K562 (cell line): ENCODE results near the gene FTL. TPM values are rescaled to one million over a fixed set of nuclear protein-coding genes. Genes with fewer than 3 reads are reported as not detected.

Experiments
- BRF2 ChIP-seq: IDR thresholded peaks from 3 replicates; pipeline ENCODE4 v1.6.1; 2011; ENCODE audit warnings: borderline replicate concordance, mild to moderate bottlenecking; ENCODE audit not compliant: insufficient read length, insufficient read depth
- E2F8 ChIP-seq: fragments of 450-650 bp; IDR thresholded peaks from 2 replicates; pipeline ENCODE4 v1.7.1; 2018; ENCODE audit warnings: mild to moderate bottlenecking, low read depth; ENCODE audit not compliant: partially characterized antibody
- HIVEP1 ChIP-seq: fragments of 250-450 bp; sonication (Bioruptor Pico); IDR thresholded peaks from 2 replicates; pipeline ENCODE4 v1.4.0; 2020; ENCODE audit warnings: mild to moderate bottlenecking
- KDM2B ChIP-seq: fragments of 250-450 bp; sonication (Bioruptor Pico); IDR thresholded peaks from 2 replicates; pipeline ENCODE4 v1.8.0; 2021; ENCODE audit warnings: mild to moderate bottlenecking, moderate library complexity
- NUFIP1 ChIP-seq: fragments of 450-650 bp; IDR thresholded peaks from 2 replicates; pipeline ENCODE4 v1.6.1; 2018; ENCODE audit not compliant: partially characterized antibody
- PTRF ChIP-seq: fragments of 450-650 bp; IDR thresholded peaks from 2 replicates; pipeline ENCODE4 v1.6.1; 2016; ENCODE audit warnings: mild to moderate bottlenecking, missing genetic modification characterization, missing compliant biosample characterization
- RBM14 ChIP-seq: fragments of 200-400 bp; formaldehyde crosslinking; IDR thresholded peaks from 2 replicates; pipeline ENCODE4 v1.6.1; 2018; ENCODE audit warnings: low read depth, mild to moderate bottlenecking, low read length, moderate library complexity, borderline replicate concordance; ENCODE audit not compliant: insufficient read depth
- SMARCA5 ChIP-seq: fragments of 450-650 bp; IDR thresholded peaks from 2 replicates; pipeline ENCODE4 v1.6.1; 2016
- SRSF1 ChIP-seq: fragments of 200-400 bp; formaldehyde crosslinking; IDR thresholded peaks from 2 replicates; pipeline ENCODE4 v1.6.1; 2017; ENCODE audit warnings: mild to moderate bottlenecking, low read depth, low read length, moderate library complexity
- TGIF2 ChIP-seq: sonication (generic); formaldehyde crosslinking; IDR thresholded peaks from 2 replicates; pipeline ENCODE4 v1.8.1; 2022; ENCODE audit warnings: mild to moderate bottlenecking, missing genetic modification reagents, moderate library complexity
- ZNF133 ChIP-seq: fragments of 250-450 bp; sonication (Bioruptor Pico); IDR thresholded peaks from 2 replicates; pipeline ENCODE4 v1.4.0; 2020; ENCODE audit warnings: mild to moderate bottlenecking
- ZNF277 ChIP-seq: fragments of 250-450 bp; sonication (Bioruptor Pico); IDR thresholded peaks from 2 replicates; pipeline ENCODE4 v1.8.0; 2022; ENCODE audit warnings: inconsistent platforms, mild to moderate bottlenecking, moderate library complexity, borderline replicate concordance
- polyA plus RNA-seq, 8 experiments: library from polyadenylated mRNA; depleted of rRNA in 4 of 8; stranded (reverse) in 5 of 8; unstranded in 3 of 8; fragments of >200 nt; fragmentation: Nextera tagmentation in 2 of 8; fragmentation: Illumina TruSeq in 1 of 8; extraction: Ambion mirVana in 2 of 8; extraction: Trizol in 1 of 8; gene quantifications; 2 replicates each; pipeline versions ENCODE4 v1.2.1 to v1.2.3, GENCODE V29; 2011 to 2014; ENCODE audit warnings: inconsistent platforms in 1 of 8, missing spikeins in 1 of 8
- total RNA-seq, 7 experiments: library from RNA; depleted of rRNA in 6 of 7; stranded (reverse); fragments of >200 nt in 6 of 7; fragmentation: Illumina TruSeq in 2 of 7; extraction: Trizol in 2 of 7; gene quantifications; 2 replicates each; pipeline versions ENCODE4 v1.2.1 to v1.2.3, GENCODE V29; 2011 to 2021; ENCODE audit warnings: low replicate concordance in 1 of 7
- TF ChIP-seq, protein P1 (sequence below): fragments of 450-650 bp; IDR thresholded peaks from 2 replicates; pipeline ENCODE4 v1.6.1; 2016; ENCODE audit warnings: borderline replicate concordance
- TF ChIP-seq, protein P2 (sequence below): fragments of 250-450 bp; sonication (Bioruptor Pico); IDR thresholded peaks from 2 replicates; pipeline ENCODE4 v1.5.0; 2022; ENCODE audit warnings: mild to moderate bottlenecking
- TF ChIP-seq, protein P3 (sequence below): fragments of 450-650 bp; IDR thresholded peaks from 2 replicates; pipeline ENCODE4 v1.6.1; 2018; ENCODE audit warnings: mild to moderate bottlenecking, low read depth; ENCODE audit not compliant: partially characterized antibody

FTL gene
- total and polyA plus RNA-seq, 9 of the 15 experiments (the other 6 are each of a cell fraction or from before 2014, with no cell fraction given) = 1,231 to 27,415 (median 3,965) TPM

DNA sequence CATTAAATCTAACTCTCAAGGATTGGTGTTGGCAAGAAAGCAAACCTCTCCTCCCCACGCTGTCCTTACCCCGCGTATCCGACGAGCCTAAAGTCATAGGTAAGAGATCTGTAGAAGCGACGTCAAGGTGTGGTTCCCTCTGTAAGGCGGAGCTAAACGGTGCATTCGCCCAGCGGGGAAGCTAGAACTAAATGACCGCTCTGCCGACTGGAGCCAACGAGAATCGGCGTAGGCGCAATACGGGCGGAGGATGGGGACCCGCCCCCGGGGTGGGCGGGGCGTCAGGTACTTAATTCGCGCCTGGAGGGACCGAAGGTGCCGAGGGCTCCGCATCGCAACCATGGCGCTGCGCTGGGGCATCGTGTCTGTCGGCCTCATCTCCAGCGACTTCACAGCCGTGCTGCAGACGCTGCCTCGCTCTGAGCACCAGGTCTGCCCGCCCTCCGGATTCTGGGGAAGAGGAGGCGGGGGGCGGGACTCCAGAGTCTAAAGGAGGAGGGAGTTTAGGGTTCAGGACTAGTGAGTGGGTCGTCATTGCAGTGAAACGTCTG is 31.7 kb upstream of the FTL start, which contains the start of gene DHDH (continued):
- TF ChIP-seq, protein P1, sequence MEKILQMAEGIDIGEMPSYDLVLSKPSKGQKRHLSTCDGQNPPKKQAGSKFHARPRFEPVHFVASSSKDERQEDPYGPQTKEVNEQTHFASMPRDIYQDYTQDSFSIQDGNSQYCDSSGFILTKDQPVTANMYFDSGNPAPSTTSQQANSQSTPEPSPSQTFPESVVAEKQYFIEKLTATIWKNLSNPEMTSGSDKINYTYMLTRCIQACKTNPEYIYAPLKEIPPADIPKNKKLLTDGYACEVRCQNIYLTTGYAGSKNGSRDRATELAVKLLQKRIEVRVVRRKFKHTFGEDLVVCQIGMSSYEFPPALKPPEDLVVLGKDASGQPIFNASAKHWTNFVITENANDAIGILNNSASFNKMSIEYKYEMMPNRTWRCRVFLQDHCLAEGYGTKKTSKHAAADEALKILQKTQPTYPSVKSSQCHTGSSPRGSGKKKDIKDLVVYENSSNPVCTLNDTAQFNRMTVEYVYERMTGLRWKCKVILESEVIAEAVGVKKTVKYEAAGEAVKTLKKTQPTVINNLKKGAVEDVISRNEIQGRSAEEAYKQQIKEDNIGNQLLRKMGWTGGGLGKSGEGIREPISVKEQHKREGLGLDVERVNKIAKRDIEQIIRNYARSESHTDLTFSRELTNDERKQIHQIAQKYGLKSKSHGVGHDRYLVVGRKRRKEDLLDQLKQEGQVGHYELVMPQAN = no peak
- TF ChIP-seq SRSF1 (no peak), NUFIP1 (no peak), TGIF2 (CRISPR knock-in tag) (no peak), ZNF133 (no peak), SMARCA5 (no peak), BRF2 (no peak), RBM14 (no peak), HIVEP1 (no peak), KDM2B (CRISPR knock-in tag) (0 out of 2 replicates have a peak, but pooled peaks have one; percentile 31), ZNF277 (CRISPR knock-in tag) (no peak), E2F8 (no peak), PTRF (tag) (no peak)
- TF ChIP-seq, protein P2, sequence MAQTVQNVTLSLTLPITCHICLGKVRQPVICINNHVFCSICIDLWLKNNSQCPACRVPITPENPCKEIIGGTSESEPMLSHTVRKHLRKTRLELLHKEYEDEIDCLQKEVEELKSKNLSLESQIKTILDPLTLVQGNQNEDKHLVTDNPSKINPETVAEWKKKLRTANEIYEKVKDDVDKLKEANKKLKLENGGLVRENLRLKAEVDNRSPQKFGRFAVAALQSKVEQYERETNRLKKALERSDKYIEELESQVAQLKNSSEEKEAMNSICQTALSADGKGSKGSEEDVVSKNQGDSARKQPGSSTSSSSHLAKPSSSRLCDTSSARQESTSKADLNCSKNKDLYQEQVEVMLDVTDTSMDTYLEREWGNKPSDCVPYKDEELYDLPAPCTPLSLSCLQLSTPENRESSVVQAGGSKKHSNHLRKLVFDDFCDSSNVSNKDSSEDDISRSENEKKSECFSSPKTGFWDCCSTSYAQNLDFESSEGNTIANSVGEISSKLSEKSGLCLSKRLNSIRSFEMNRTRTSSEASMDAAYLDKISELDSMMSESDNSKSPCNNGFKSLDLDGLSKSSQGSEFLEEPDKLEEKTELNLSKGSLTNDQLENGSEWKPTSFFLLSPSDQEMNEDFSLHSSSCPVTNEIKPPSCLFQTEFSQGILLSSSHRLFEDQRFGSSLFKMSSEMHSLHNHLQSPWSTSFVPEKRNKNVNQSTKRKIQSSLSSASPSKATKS (CRISPR knock-in tag) = no peak
- TF ChIP-seq, protein P3, sequence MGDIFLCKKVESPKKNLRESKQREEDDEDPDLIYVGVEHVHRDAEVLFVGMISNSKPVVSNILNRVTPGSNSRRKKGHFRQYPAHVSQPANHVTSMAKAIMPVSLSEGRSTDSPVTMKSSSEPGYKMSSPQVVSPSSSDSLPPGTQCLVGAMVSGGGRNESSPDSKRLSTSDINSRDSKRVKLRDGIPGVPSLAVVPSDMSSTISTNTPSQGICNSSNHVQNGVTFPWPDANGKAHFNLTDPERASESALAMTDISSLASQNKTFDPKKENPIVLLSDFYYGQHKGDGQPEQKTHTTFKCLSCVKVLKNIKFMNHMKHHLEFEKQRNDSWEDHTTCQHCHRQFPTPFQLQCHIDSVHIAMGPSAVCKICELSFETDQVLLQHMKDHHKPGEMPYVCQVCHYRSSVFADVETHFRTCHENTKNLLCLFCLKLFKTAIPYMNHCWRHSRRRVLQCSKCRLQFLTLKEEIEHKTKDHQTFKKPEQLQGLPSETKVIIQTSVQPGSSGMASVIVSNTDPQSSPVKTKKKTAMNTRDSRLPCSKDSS = no peak
